ENCODE results near the gene VAC14.
A peak's percentile ranks its signal among the peaks of the same experiment; 100 is the strongest.

VAC14 gene

GRCh38 chr16:70703041-70703834, 97.7 kb downstream of the VAC14 start:
- DNase-seq, result peak; percentile 7

GRCh38 chr16:70702624-70703023, 98.3 kb downstream of the VAC14 start:
- DNase-seq, result no peak

GRCh38 chr16:70701998-70702397, 99.0 kb downstream of the VAC14 start:
- DNase-seq, result no peak

GRCh38 chr16:70701596-70701995, 99.4 kb downstream of the VAC14 start:
- DNase-seq, result no peak

- no peak for DNase-seq
These were observed 99.9 kb downstream of the VAC14 start for GRCh38 chr16:70701036-70701435.

DNA sequence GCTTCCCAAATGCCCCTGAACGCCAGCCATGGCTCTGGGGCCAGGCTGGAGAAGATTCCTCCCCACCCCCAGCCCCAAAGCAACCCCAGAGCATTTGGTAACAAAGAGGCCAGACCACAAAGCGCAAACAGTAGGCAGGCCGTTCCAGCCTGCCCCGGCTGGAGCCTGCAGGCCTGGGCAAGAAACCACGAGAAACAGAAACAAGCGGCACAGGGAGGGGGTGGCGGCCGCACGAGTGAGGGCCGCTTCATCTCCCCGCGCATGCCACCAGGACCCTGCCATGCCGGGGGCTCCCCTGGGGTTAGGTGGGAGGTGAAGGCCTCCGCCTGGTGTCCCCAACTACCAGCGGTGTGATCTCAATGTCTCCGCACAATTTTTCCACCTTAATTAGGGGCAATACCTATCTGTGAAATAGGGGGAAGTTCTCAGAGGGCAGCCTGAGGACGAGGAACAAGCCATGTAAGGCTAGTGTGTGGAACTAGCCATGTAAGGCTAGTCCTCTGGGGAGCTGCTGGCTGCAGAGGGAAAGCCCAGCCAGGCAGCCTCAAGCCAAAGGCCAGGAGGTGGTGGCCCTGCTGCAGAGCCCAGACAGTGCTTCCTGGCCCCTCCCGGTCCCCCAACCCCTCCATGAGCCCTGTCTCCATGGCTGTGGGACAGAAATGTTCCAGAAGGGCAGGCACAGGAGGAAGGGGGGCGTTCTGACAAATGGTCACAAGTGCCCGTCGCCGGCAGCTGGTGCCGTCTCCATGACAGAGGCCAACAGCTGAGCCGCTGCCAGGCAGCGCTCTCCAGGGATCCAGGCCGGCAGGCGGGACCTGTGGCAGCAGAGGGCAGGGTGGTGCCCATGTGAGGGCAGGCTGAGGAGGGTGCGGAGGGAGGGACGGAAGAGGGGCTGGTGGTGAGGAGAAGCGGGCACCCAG, 100.6 kb downstream of the VAC14 start:
- DNase-seq, result no peak

- DNase-seq, result no peak
These were observed 101.3 kb downstream of the VAC14 start for GRCh38 chr16:70699696-70700095.

GRCh38 chr16:70698901-70699300, 102.1 kb downstream of the VAC14 start:
- DNase-seq, result no peak

DNA sequence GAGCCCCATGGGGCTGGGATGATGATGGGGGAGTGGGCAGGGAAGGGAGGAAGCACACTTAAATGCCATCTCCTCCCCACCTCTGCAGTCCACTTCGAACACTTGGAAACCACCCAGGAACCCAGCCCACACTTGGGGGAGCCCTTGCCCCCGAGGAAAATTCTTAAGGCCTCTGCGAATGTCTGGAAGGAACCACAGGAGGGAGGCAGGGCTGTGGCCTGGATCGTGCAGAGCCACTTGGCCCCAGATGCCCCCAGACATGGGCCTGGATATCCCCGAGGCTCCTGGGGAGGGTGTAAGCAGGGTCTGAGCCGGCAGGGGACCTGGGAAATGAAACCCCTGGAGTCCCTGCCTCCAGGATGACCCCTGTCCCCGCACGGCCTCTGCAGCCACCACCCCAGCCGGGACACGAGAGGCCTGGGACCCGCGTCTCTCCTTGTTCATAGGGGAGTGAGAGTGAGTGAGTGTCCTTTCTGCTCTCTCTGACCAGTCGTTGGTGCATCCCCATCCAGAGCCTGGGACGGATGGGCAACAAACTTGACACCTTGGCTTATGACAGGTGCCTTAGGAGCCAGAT, 103.3 kb downstream of the VAC14 start:
- DNase-seq, result no peak

DNA sequence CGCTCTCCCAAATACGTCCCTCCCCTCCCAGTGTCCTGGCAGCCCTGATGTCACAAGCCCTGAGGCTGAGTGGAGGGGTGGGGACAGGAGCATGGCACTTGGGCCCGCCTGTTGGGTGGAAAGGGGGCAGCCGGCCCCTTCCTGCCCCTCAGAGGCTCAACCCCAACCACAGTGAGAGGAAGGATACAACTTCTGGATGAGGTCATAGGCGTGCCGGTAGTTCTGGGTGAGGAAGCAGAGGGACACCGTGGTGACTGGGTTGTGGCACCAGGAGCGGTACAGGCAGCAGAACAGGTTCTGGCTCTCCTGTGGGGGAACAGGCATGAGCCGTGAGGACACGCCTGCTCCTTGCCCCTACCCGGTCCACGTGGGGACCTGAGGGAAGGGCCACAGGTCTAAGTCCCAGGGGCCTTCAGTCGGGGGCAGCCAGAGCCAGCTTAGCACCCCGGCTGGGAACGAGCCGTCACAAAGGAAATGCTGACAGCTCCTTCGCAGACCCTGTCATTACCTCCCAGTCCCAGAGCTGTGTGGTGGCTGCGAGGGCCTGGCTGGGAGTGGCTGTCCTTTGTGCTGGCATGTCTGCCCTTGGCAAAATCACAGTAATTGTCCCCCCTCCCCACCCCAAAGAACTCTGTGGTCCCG, 103.9 kb downstream of the VAC14 start:
- DNase-seq, result no peak

DNA sequence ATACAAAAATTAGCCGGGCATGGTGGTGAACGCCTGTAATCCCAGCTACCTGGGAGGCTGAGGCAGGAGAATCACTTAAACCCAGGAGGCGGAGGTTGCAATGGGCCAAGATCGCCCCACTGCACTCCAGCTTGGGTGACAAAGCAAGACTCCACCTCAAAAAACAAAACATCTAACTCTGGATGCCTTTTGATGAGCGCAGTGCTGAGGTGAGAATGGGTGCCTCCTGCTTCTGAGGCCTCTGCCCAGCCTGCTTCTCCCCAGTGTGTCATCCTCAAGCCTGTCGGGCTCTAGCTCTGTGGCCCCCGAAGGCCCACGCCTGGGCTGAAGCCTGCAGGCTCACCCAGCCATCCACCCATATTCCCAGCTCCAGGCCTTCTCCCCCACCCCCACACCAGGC, 104.6 kb downstream of the VAC14 start:
- DNase-seq, result no peak

GRCh38 chr16:70695331-70696070, 105.5 kb downstream of the VAC14 start:
- peak; percentile 8 for DNase-seq

DNA sequence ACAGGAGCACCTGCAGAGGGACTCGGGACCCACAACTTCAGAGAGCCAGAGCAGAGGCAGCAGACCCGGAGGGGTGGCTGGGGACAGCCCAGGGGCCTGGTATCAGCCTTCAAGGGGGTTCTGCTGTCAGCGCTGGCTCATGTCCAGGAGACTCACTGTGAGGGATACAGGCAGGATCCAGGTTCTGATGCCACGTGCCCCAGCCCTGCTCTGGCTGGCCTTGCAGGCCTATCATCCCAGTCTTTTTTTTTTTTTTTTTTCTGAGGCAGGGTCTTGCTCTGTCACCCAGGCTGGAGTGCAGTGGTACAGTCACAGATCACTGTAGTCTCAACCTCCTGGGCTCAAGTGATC, 106.1 kb downstream of the VAC14 start:
- DNase-seq, result no peak

DNA sequence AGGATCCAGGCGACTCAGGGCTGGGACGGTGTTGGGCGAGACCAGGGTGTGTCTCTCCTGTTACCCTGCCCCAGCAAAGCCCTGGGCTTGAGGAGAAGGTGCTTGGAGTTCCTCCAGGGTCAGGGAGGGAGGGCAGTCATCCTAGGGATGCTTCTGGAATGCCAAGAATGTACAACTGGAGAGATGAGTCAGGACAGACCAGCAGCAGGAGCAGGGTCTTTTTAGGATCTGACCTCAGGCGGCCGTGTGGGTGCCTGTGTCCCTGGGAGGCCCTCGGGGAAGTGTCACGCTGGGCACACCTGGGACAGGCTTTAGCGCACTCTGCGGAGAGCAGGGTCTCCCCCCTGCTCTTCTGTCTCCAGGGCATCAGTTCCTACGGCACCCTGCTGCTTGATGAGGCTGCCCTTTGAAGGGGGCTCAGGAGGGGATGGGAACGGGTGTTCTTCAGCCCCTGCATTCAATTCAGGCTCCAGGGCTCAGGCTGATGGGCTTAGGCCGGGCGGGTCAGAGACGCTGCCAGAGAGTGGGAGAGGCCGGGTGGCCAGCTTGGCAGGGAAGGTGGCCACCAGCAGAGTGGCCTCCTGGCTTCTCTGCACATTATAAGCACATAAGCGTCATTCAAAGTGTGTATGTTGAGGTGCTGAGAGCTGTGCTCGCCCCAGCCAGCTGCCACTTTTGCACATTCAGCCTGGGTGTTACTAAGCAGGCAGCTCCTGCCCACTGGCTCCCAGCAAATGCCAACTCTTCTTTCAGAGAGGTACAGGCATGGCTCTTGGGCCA, 106.7 kb downstream of the VAC14 start:
- no peak for DNase-seq

GRCh38 chr16:70692873-70693671, 107.9 kb downstream of the VAC14 start:
- no peak for DNase-seq

DNA sequence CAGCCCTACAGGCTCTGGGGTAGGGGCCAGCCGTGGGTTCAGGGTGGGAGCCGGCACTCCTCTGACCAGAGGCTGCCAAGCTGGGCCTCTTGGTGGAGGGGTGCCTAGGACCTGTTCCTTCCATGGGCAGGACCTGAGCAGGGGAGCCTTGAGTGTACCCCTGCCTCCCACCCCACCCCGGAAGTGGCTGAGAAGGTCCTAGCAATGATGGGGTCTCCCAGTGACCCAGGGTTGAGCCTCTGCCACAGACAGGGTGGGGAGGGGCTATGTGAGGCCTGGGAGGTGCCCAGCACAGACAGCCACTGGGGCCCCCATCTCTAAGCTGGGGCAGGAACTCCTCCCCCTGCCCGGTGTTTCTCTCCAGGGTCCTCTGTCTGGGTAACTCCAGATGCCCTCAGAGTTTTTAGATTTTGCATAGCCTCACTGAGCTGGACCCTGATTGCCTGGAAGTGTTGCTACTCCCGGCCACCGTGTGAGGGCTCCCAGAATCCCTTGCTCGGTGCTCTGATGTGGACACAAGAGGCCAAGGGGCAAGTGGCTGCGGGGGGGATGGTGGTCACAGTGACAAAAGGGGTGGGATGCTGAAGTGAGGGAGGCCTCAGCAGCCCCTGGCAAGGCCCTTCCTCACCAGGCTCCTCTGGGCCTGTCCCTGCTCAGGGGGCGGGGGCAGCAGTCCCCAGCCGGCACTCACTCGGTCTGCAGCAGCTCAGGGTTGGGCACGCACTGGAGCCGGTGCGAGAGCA, 108.7 kb downstream of the VAC14 start:
- DNase-seq, result no peak

DNA sequence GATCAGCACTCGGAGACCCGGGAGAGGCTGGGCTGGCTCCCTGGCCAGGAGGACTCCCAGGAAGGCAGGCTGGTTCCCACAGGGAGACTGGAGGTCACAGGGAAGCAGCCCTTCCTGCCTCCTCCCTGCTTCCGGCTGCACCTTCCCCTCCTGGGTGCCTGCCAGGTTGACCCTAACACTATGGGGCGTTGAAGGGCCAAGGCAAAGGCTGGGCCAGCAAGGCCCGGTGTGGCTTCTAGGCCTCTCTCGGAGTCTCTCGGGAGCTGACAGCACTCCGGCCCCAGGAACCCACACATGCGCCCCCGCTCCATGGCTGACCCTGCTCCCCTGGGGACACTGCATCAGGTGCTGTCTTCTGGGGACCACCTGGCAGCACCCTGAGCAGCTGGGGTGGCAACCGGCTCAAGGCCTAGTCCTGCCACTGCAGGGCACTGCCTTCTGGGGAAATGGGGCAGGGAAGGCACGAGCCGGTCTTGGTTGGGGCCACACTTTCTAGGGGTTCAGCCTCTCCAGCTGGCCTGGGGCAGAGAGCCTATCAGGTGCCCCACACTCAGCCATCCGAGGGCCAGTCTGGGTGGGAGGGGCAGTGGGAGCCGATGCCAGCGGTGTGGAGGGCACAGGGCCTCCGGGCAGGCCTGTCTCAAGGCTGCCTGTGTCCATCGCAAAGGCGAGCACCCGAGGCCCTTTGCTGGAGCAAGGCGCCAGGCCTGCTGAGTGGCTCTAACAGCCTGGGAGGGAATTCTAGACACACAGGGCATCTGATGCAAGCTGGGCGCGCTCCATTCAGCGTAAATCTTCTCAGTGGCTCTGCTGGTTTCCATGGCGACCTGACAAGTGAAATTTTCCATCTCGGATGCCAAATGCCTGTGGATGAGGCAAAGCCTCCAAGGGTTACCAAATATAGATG, 109.5 kb downstream of the VAC14 start:
- DNase-seq, result no peak

DNA sequence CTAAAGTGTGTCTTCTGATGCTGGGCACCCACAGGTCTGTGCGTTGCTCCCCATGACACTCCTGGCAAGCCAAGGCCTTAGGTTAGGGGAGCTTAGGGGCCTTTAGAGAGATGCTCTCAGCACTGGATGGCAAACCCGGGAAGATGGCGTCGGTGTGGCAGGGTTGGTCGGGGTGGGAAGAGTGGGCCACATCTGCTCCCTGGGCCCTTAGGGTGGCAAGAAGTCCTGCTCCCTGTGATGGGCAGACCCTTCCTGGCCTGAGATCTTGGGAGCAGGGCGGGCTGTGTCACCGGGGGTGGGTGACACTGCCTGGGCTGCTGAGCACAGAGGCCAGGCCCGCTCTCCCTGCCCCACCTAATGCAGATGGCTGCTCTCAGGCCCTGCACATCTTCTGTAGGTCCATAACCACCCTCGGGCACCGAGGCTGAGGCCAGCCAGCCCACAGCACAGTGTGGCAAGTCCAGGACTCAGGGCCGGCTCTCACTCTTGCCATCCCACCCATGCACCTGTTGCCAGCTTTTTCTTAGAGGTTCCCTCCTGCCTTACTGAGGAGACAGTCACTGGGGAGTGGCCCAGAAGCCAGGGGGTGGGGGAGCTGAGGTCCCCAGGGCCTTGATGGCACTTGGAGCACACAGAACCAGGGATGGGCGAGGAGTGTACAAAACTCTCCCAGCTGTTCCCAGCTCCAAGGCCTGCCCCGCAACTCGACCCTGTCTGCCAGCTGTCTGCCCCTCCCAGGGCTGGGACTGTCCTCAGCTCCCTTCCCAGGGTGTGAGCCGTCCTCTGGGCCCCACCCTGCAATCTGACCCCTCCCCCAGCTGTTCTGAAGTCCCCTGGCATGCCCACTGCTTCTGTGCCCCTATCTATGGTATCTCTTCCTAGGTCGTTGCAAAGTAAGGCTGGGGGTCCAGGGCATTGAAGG, 110.7 kb downstream of the VAC14 start:
- DNase-seq, result no peak
